Liver (tissue), 9 donors: Measurements from ENCODE around the gene GOLGA8S. TPM values are rescaled to one million over a fixed set of nuclear protein-coding genes. Genes with fewer than 3 reads are reported as not detected.
"Not testable (repeated sequence)": the region's sequence is repeated elsewhere in the genome, so short reads cannot be mapped to it uniquely, and the experiment has no call there.

Source experiments
- DNase-seq: peaks from one replicate; pipeline ENCODE4 v3.0.0-alpha.2; 2017; ENCODE audit warnings: low spot score
- H3K27ac ChIP-seq, 2 donors: one replicate each; pipeline ENCODE4 v1.7.0; 2013; ENCODE audit warnings: inconsistent platforms in 2 of 2, low read length in 2 of 2, control low read depth in 1 of 2, low read depth in 1 of 2, mild to moderate bottlenecking in 1 of 2
- H3K27me3 ChIP-seq, 4 donors: one replicate each; pipeline versions ENCODE4 v1.6.1 to v1.7.0; 2013; ENCODE audit warnings: low read length in 3 of 4, inconsistent platforms in 1 of 4, mild to moderate bottlenecking in 1 of 4, moderate library complexity in 1 of 4; ENCODE audit not compliant: control insufficient read depth in 4 of 4, insufficient read depth in 4 of 4
- H3K36me3 ChIP-seq, 4 donors: one replicate each; pipeline versions ENCODE4 v1.6.1 to v1.7.0; 2013; ENCODE audit warnings: low read length in 3 of 4, mild to moderate bottlenecking in 3 of 4, low read depth in 1 of 4, moderate library complexity in 1 of 4; ENCODE audit not compliant: control insufficient read depth in 4 of 4, insufficient read depth in 3 of 4
- H3K4me1 ChIP-seq, 4 donors: one replicate each; pipeline versions ENCODE4 v1.6.1 to v1.7.0; 2013; ENCODE audit warnings: low read length in 3 of 4, mild to moderate bottlenecking in 3 of 4, moderate library complexity in 1 of 4; ENCODE audit not compliant: control insufficient read depth in 4 of 4, insufficient read depth in 4 of 4
- H3K4me3 ChIP-seq, 3 donors: one replicate each; pipeline versions ENCODE4 v1.6.1 to v1.7.0; 2013; ENCODE audit warnings: low read length in 3 of 3, control low read depth in 1 of 3, low read depth in 1 of 3, mild to moderate bottlenecking in 1 of 3
- H3K9ac ChIP-seq, 2 donors: one replicate each; pipeline ENCODE4 v1.7.0; 2013; ENCODE audit warnings: low read length in 2 of 2, mild to moderate bottlenecking in 2 of 2, moderate library complexity in 2 of 2, control low read depth in 1 of 2, low read depth in 1 of 2
- H3K9me3 ChIP-seq, 4 donors: one replicate each; pipeline versions ENCODE4 v1.6.1 to v1.7.0; 2013; ENCODE audit warnings: low read length in 3 of 4; ENCODE audit not compliant: control insufficient read depth in 4 of 4
- ATF3 ChIP-seq: IDR thresholded peaks from 2 replicates; pipeline ENCODE4 v1.6.1; 2016; ENCODE audit warnings: antibody characterized with exemption
- CTCF ChIP-seq: fragments of 150-350 bp; IDR thresholded peaks from 2 replicates; pipeline ENCODE4 v1.5.1; 2017; ENCODE audit warnings: improper control_type of control experiment, low read depth, low read length; ENCODE audit not compliant: missing input control
- EGR1 ChIP-seq, 2 donors: IDR thresholded peaks; 2 replicates each; pipeline ENCODE4 v1.6.1; 2016 to 2018; ENCODE audit warnings: antibody characterized with exemption in 2 of 2, low read depth in 2 of 2
- FOXA1 ChIP-seq: IDR thresholded peaks from 2 replicates; pipeline ENCODE4 v1.6.1; 2016; ENCODE audit warnings: antibody characterized with exemption
- FOXA2 ChIP-seq: IDR thresholded peaks from 2 replicates; pipeline ENCODE4 v1.6.1; 2016; ENCODE audit warnings: antibody characterized with exemption
- GABPA ChIP-seq, 2 donors: IDR thresholded peaks in 1 of 2; conservative IDR thresholded peaks in 1 of 2; 2 replicates each; pipeline ENCODE4 v1.6.1; 2016; ENCODE audit warnings: antibody characterized with exemption in 2 of 2, mild to moderate bottlenecking in 1 of 2, moderate library complexity in 1 of 2
- HNF4A ChIP-seq, 2 donors: conservative IDR thresholded peaks; 2 replicates each; pipeline ENCODE4 v1.6.1; 2016; ENCODE audit warnings: antibody characterized with exemption in 2 of 2, mild to moderate bottlenecking in 2 of 2
- HNF4G ChIP-seq: IDR thresholded peaks from 2 replicates; pipeline ENCODE4 v1.6.1; 2016; ENCODE audit warnings: antibody characterized with exemption
- JUND ChIP-seq, 2 donors: IDR thresholded peaks; 2 replicates each; pipeline ENCODE4 v1.6.1; 2016; ENCODE audit warnings: antibody characterized with exemption in 2 of 2
- MAX ChIP-seq: IDR thresholded peaks from 2 replicates; pipeline ENCODE4 v1.6.1; 2016; ENCODE audit warnings: antibody characterized with exemption
- NR2F2 ChIP-seq: IDR thresholded peaks from 2 replicates; pipeline ENCODE4 v1.6.1; 2016; ENCODE audit warnings: antibody characterized with exemption
- RAD21 ChIP-seq, 2 donors: IDR thresholded peaks; 2 replicates each; pipeline ENCODE4 v1.6.1; 2016; ENCODE audit warnings: antibody characterized with exemption in 2 of 2, mild to moderate bottlenecking in 2 of 2
- REST ChIP-seq: IDR thresholded peaks from 2 replicates; pipeline ENCODE4 v1.6.1; 2016; ENCODE audit warnings: antibody characterized with exemption, mild to moderate bottlenecking
- RXRA ChIP-seq, 2 donors: IDR thresholded peaks; 2 replicates each; pipeline ENCODE4 v1.6.1; 2017 to 2018; ENCODE audit warnings: antibody characterized with exemption in 2 of 2, mild to moderate bottlenecking in 1 of 2
- TAF1 ChIP-seq: conservative IDR thresholded peaks from 2 replicates; pipeline ENCODE4 v1.6.1; 2016; ENCODE audit warnings: antibody characterized with exemption, mild to moderate bottlenecking
- WGBS: extraction: QIAGEN DNeasy Blood & Tissue Kit; methylation state at CpG from one replicate; pipeline ENCODE4 v1.1.7; 2013; 5-methylcytosine and 5-hydroxymethylcytosine counted together
- polyA plus RNA-seq, 2 donors: library from polyadenylated mRNA; stranded (reverse) in 1 of 2; unstranded in 1 of 2; fragments of 200-250 nt in 1 of 2; fragments of >200 nt in 1 of 2; fragmentation: Nextera tagmentation in 1 of 2; extraction: Ambion mirVana in 1 of 2; gene quantifications; one replicate each; pipeline versions ENCODE4 v1.2.1 to v1.2.3, GENCODE V29; 2013 to 2015
- total RNA-seq, 2 donors: library from RNA; depleted of rRNA; stranded (reverse); fragments of >200 nt; gene quantifications; one replicate each; pipeline ENCODE4 v1.2.3, GENCODE V29; 2014
- donor health status: healthy.
- donor health status: healthy.
- donor health status: healthy.
- donor health status: healthy.
- donor health status: healthy.

GOLGA8S gene
- total and polyA plus RNA-seq, 4 donors: 0.03 to 0.25 (median 0.06) TPM

GRCh38 chr15:23374226-23374625 lies 19.7 kb downstream of the GOLGA8S start:
- H3K9ac ChIP-seq, H3K9me3 ChIP-seq, H3K27me3 ChIP-seq, H3K4me1 ChIP-seq, H3K27ac ChIP-seq, DNase-seq, H3K4me3 ChIP-seq, H3K36me3 ChIP-seq: not testable (repeated sequence)
- 94% methylated on average over 11 of the region's 11 CpGs for WGBS

- not testable (repeated sequence) for H3K36me3 ChIP-seq, H3K9ac ChIP-seq, DNase-seq, H3K9me3 ChIP-seq, H3K4me1 ChIP-seq, H3K27ac ChIP-seq, H3K4me3 ChIP-seq, H3K27me3 ChIP-seq
- 85% methylated on average over 13 of the region's 13 CpGs for WGBS
These were observed 24.4 kb downstream of the GOLGA8S start for GRCh38 chr15:23378946-23379345.

- H3K27ac ChIP-seq, H3K9ac ChIP-seq, H3K36me3 ChIP-seq, H3K4me1 ChIP-seq, H3K4me3 ChIP-seq, DNase-seq, H3K27me3 ChIP-seq, H3K9me3 ChIP-seq: not testable (repeated sequence)
- WGBS: 53% methylated on average over 4 of the region's 4 CpGs
These were observed 26.2 kb downstream of the GOLGA8S start for GRCh38 chr15:23380700-23381099.

GRCh38 chr15:23381192-23381591 lies 26.6 kb downstream of the GOLGA8S start:
- not testable (repeated sequence) for H3K9me3 ChIP-seq, DNase-seq, H3K27ac ChIP-seq, H3K9ac ChIP-seq, H3K4me3 ChIP-seq, H3K27me3 ChIP-seq, H3K4me1 ChIP-seq, H3K36me3 ChIP-seq
- 62% methylated on average over 7 of the region's 7 CpGs for WGBS

GRCh38 chr15:23384371-23384770 lies 29.8 kb downstream of the GOLGA8S start:
- Histone ChIP-seq H3K9me3 (no peaks in the 10 kb centered on the region), H3K36me3 (no peaks in the 10 kb centered on the region), H3K4me1 (no peaks in the 10 kb centered on the region), H3K4me3 (no peak overlapping the region), H3K27ac (no peak overlapping the region), H3K9ac (no peak overlapping the region), H3K27me3 (peaks cover 0 to 2% (median 0%) of the 10 kb centered on the region in 4 donors)
- no peak for DNase-seq
- TF ChIP-seq JUND (IDR thresholded peaks at IDR 0.05): no peak
- no peak for TF ChIP-seq RAD21 (IDR thresholded peaks at IDR 0.05)
- no peak for TF ChIP-seq TAF1
- TF ChIP-seq CTCF: no peak
- TF ChIP-seq MAX: no peak
- TF ChIP-seq RXRA (IDR thresholded peaks at IDR 0.05): no peak
- TF ChIP-seq REST: no peak
- no peak for TF ChIP-seq GABPA (IDR thresholded peaks at IDR 0.05 in 1 of 2, conservative IDR thresholded peaks at IDR 0.05 in 1 of 2)
- no peak for TF ChIP-seq FOXA1
- TF ChIP-seq ATF3: no peak
- TF ChIP-seq NR2F2: no peak
- no peak for TF ChIP-seq HNF4A (conservative IDR thresholded peaks at IDR 0.05)
- no peak for TF ChIP-seq EGR1 (IDR thresholded peaks at IDR 0.05; ENCODE audit: low read depth in 2 of 2)
- no peak for TF ChIP-seq FOXA2
- no peak for TF ChIP-seq HNF4G
